ENCODE data around the gene ADGRG6. TPM values are rescaled to one million over a fixed set of nuclear protein-coding genes. Genes with fewer than 3 reads are reported as not detected.

ADGRG6 gene
- total and polyA plus RNA-seq, 10 of the 15 experiments (the other 5 are each of a cell fraction or from before 2014, with no cell fraction given): 0.01 to 0.24 (median 0.13) TPM; not detected in 7

DNA sequence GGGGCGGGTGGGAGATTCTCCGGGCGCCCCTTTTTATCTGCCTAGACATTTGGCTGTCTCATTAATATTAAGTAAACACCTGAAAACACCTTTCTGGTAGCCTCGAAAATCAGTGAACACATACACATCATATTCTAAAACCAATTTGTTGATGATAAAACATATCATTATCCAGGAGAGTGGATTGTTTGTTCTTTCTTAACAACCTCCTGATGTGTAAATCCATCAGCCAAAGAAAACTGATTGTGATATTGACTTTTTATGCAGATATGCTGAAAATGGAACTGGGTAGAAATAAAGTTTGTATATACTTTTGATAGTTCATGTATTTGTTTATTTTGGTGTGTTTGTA lies 75.7 kb downstream of the ADGRG6 start:
- intact Hi-C loops (cut with micrococcal nuclease; ENCODE audit: unreplicated experiment): no loop called here
- Histone ChIP-seq H2AFZ (ENCODE audit: control insufficient read depth, low read depth, low read length) (no peak overlapping the region), H3K36me3 (ENCODE audit: control insufficient read depth in 2 of 2, insufficient read depth in 2 of 2, low read length in 1 of 2) (no peaks in the 10 kb centered on the region), H3K4me1 (ENCODE audit: control insufficient read depth, insufficient read depth, low read length) (no peaks in the 10 kb centered on the region), H3K79me2 (ENCODE audit: control insufficient read depth, insufficient read depth, low read length) (no peaks in the 10 kb centered on the region), H3K4me3 (no peak overlapping the region), H3K4me2 (ENCODE audit: control insufficient read depth, insufficient read depth) (no peak overlapping the region), H3K9ac (ENCODE audit: control insufficient read depth, insufficient read depth, low read length) (no peak overlapping the region), H3K27ac (ENCODE audit: control insufficient read depth, insufficient read depth) (no peak overlapping the region), H3K9me3 (replicated peaks; ENCODE audit: control insufficient read depth, insufficient read depth, low read length) (no peaks in the 10 kb centered on the region), H4K20me1 (ENCODE audit: control insufficient read depth, insufficient read depth) (no peaks in the 10 kb centered on the region), H3K27me3 (replicated peaks in 1 of 2; ENCODE audit: control insufficient read depth in 2 of 2, insufficient read depth in 2 of 2, low read length in 1 of 2) (no peaks in the 10 kb centered on the region)
- ChIA-PET SMC1A (ENCODE audit: uncharacterized antibody, unreplicated experiment) (no interaction called here), POLR2A (interaction anchor here (1.3 kb wide), 1 partner anchor 231 kb away, joined by 3 read pairs; no protein-coding TSS in a partner anchor), CTCF (interaction anchor here (1.5 kb wide), 1 partner anchor 10 kb away, joined by 7 read pairs; no protein-coding TSS in a partner anchor), RAD21 (ENCODE audit: unreplicated experiment) (no interaction called here)
- in situ Hi-C loops (cut with MboI): no loop called here
- no peak for ATAC-seq
- WGBS (ENCODE audit: insufficient coverage, insufficient replicate concordance, low lambda C conversion rate, missing lambda C conversion rate): 32% methylated on average over 4 of the region's 4 CpGs
- BruUV-seq (replicated peaks): no TSS peak
- TF ChIP-seq RAD21 (IDR thresholded peaks at IDR 0.05; ENCODE audit: insufficient read depth, low read depth, low read length) (no peak), PAX5 (IDR thresholded peaks at IDR 0.05; ENCODE audit: borderline replicate concordance, low read depth, low read length) (no peak), SKIL (IDR thresholded peaks at IDR 0.05; ENCODE audit: low read depth, poor library complexity, severe bottlenecking) (no peak), BCL11A (IDR thresholded peaks at IDR 0.05; ENCODE audit: low read depth, low read length) (no peak), GATAD2B (conservative IDR thresholded peaks at IDR 0.05; ENCODE audit: low read depth) (no peak), YY1 (IDR thresholded peaks at IDR 0.05; ENCODE audit: low read depth, low read length) (no peak), MYB (IDR thresholded peaks at IDR 0.05; ENCODE audit: borderline replicate concordance, low read depth, low read length) (no peak), RAD51 (IDR thresholded peaks at IDR 0.05) (no peak), KLF5 (IDR thresholded peaks at IDR 0.05; ENCODE audit: partially characterized antibody) (no peak)
- TF ChIP-seq, protein P1, sequence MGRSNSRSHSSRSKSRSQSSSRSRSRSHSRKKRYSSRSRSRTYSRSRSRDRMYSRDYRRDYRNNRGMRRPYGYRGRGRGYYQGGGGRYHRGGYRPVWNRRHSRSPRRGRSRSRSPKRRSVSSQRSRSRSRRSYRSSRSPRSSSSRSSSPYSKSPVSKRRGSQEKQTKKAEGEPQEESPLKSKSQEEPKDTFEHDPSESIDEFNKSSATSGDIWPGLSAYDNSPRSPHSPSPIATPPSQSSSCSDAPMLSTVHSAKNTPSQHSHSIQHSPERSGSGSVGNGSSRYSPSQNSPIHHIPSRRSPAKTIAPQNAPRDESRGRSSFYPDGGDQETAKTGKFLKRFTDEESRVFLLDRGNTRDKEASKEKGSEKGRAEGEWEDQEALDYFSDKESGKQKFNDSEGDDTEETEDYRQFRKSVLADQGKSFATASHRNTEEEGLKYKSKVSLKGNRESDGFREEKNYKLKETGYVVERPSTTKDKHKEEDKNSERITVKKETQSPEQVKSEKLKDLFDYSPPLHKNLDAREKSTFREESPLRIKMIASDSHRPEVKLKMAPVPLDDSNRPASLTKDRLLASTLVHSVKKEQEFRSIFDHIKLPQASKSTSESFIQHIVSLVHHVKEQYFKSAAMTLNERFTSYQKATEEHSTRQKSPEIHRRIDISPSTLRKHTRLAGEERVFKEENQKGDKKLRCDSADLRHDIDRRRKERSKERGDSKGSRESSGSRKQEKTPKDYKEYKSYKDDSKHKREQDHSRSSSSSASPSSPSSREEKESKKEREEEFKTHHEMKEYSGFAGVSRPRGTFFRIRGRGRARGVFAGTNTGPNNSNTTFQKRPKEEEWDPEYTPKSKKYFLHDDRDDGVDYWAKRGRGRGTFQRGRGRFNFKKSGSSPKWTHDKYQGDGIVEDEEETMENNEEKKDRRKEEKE (IDR thresholded peaks at IDR 0.05): no peak
- FAIRE-seq: no peak
- DNase-seq (ENCODE audit: low read depth, low spot score): no peak
